Iris pigment epithelial cell (primary cell): ENCODE results near the gene CDKN3.
"Not testable (repeated sequence)": the region's sequence is repeated elsewhere in the genome, so short reads cannot be mapped to it uniquely, and the experiment has no call there.

ENCODE experiments used
- DNase-seq: peaks from one replicate; pipeline ENCODE4 v3.0.0-alpha.2; 2011; ENCODE audit warnings: low read depth

The CDKN3 gene

GRCh38 chr14:54424479-54424901 is 27.7 kb downstream of the CDKN3 start:
- no peak for DNase-seq

DNA sequence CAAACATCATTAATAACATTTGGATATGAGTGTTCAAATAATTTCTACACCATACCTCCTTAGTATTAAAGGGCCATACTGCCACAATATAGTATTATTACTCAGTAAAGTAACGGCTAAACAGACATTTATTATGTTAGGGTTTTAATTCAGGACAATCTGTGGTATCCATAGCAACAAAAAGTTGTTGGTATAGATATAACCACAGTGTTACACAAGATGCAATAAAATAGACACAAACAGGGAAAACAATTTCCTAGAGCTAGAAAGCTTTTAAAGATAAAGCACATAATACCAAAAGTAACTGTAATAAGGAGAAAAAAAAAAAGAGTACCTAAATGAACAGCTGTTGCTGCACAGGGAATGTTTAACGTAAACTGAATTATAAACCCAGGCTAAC is 28.3 kb downstream of the CDKN3 start:
- DNase-seq, result no peak

GRCh38 chr14:54425537-54426274 is 28.9 kb downstream of the CDKN3 start:
- DNase-seq, result no peak

GRCh38 chr14:54427871-54428270 is 31.1 kb downstream of the CDKN3 start:
- DNase-seq, result no peak

GRCh38 chr14:54428527-54428926 is 31.7 kb downstream of the CDKN3 start:
- no peak for DNase-seq

GRCh38 chr14:54435500-54435981 is 38.7 kb downstream of the CDKN3 start:
- DNase-seq, result peak; percentile 91

DNA sequence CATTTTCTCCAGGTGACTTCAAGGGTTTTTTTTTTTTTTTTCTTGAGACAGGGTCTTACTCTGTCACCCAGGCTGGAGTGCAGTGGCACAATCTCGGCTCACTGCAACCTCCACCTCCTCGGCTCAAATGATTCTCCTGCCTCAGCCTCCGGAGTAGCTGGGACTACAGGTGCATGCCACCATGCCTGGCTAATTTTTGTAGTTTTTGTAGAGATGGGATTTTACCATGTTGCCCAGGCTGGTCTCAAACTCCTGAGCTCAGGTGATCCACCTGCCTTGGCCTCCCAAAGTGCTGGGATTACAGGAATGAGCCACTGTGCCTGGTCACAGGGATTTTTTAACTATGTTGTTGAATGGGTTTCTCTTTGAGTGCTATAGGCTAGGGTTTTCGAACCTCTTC is 41.1 kb downstream of the CDKN3 start:
- not testable (repeated sequence) for DNase-seq

- no peak for DNase-seq
Observed at GRCh38 chr14:54438703-54439102, 41.9 kb downstream of the CDKN3 start.

DNA sequence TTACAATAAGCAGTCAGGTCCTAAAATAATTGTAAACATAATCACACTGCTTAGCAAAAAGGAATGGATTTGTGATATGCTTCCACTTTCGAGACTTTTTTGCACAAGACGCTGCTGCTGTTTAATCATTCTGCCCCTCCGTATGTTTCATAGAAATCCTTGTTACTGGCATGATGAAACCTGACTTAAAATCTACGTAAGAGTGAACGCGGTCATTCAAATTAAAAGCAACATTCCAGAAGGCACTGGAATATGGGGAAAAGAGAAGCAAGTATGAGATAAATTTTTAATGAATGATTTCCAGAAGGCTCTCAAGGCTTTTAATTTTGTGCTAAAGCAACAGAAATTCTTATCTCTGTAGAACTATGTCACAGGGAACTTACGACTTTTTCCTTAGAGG is 43.2 kb downstream of the CDKN3 start:
- peak; percentile 15 for DNase-seq

GRCh38 chr14:54440476-54440872 is 43.7 kb downstream of the CDKN3 start:
- DNase-seq, result peak; percentile 10

GRCh38 chr14:54440873-54441868 is 44.4 kb downstream of the CDKN3 start, which contains the start of gene CNIH1:
Gene CNIH1 (minus strand): TSS chr14:54441374. CDS start chr14:54441327, 47 bp downstream.
- DNase-seq, result peak; percentile 90

GRCh38 chr14:54442961-54443360 is 46.2 kb downstream of the CDKN3 start:
- not testable (repeated sequence) for DNase-seq

DNA sequence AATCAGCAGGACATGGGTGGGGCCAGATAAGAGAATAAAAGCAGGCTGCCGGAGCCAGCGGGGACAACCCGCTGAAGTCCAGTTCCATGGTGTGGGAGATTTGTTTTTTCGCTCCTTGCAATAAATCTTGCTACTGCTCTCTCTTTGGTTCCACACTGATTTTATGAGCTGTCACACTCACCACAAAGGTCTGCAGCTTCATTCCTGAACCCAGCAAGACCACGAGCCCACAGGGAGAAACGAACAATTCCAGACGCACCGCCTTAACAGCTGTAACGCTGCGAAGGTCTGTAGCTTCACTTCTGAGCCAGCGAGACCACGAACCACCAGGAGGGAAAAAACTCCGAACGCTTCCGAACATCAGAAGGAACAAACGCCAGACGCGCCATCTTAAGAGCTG is 47.2 kb downstream of the CDKN3 start:
- no peak for DNase-seq

GRCh38 chr14:54444681-54445080 is 47.9 kb downstream of the CDKN3 start:
- DNase-seq, result no peak

DNA sequence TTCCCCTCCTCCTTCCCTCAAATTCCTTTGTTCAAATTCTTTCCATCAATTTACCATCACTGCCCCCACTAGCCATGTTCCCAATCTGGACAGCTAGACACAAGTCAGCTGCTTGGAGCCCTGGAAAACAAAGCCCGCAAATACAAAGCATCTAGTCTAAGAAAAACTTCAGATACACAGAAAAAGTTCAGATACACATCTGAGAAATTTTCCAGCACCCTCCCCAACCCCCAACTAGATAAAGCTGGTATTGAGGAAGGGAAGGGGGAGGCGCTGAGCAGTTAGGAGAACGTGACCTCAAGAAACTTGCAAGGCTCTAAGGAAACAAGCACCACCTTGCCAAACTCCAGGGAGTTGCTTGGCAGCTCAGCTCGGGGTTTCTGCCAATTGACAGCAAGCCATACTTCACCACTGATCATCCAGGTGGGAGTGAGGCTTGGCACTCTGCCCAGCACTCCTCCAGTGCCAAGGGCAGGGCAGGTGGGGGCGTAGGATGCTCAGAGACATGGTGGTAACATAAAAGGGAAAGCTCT is 49.4 kb downstream of the CDKN3 start:
- no peak for DNase-seq

DNA sequence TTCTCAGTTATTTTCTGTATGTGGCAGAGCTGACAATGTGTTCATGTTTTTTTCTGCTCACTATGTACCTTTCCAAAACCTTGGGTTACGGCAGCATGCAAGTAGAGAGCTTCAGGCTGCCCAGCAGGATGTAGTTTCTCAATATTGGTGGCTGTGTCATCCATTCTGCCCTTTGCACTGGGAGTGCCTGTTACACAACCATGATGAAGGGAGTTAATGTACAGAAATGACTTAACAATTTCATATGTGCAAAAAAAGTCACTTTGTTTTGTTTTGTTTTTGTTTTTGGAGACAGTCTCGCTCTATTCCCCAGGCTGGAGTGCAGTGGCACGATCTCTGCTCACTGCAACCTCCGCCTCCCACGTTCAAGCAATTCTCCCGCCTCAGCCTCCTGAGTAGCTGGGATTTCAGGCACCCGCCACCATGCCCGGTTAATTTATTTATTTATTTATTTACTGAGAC is 50.5 kb downstream of the CDKN3 start:
- DNase-seq, result peak; percentile 83

DNA sequence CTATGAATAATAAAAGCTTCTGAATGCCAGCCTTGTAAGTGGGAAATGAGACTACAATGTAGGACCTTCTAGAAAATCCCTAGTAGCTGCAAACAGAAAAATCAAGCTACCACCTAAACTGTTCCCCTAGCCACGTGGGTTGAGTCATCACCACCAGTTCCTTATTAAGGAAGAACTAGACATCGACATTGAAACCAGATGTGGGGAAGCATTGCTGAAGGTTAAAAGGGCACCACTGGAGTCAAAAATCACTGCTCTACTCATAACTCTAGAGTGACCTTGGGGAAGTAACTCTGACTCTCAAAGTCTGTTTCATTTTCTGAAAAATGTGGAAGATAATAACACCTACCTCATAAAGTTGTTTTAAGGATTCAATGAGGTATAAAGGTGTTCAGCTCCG is 53.7 kb downstream of the CDKN3 start:
- peak; percentile 65 for DNase-seq

- DNase-seq, result no peak
Observed at GRCh38 chr14:54451121-54451601, 54.4 kb downstream of the CDKN3 start.

GRCh38 chr14:54451961-54452360 is 55.2 kb downstream of the CDKN3 start:
- no peak for DNase-seq

GRCh38 chr14:54453252-54453651 is 56.4 kb downstream of the CDKN3 start:
- no peak for DNase-seq

DNA sequence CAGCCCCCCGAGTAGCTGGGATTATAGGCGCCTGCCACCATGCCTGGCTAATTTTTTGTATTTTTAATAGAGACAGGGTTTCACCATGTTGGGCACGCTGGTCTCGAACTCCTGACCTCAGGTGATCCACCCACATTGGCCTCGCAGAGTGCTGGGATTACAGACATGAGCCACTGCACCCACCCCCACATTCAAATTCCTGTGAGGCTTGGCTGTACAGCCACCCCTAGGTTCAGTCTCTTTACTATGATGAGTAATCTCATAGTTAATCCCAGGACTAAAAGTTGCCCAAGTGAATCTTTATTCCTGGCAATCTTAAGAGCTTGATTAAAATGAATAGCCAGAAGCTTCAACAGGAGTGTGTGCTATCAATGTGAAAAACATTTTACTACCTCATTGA is 57.2 kb downstream of the CDKN3 start:
- DNase-seq, result peak; percentile 89

DNA sequence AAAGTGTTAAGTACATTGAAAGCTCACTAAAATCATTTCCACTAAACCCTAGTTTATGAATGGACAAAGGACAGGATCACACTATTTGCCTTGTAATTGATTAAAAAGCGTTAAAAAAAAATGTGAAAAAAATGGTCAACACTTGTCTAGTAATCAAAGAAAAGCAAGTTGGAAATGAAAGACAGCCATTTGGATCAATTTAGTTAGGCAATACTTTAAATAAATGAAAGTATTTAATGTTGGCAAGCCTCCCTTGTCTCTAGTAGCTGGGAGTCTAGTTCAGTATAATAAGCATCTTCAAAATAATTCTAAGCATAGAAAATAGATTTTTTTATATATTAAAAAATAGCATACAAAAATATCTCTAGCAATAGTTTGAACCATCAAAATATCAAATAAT is 58.6 kb downstream of the CDKN3 start:
- no peak for DNase-seq
